ENCODE measurements around the gene RASL10B.

The RASL10B gene

DNA sequence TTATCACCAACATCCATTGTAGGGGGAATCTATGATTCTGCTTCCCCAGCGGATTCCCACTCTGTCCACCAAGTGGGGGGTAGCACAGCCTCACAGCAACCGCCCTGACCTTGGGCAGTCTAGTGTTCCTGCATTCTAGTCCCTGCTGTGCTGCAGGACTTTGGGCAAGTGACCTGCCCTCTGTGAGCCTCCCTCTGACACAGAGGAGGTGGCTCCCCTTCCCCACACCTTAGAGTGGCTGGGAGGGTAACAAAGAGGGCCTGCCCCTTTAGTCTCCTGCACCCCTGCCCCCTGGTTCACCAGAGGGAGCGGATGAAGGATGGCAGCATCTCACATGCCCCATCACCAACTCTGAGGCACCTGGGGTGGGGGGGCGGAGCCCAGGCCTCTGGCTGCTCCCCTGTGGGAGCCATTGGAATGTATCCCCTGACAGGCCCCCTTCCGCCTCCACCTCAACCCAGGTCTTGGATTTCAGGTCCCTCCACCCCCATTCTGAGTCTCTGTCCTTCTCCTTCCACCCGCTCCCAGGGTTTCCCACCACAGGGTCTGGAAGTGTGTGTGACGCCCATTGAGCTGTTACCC is 11.5 kb downstream of the RASL10B start:
- no peak for DNase-seq (ENCODE audit: low read depth, low spot score)
- Histone ChIP-seq H3K9me3 (ENCODE audit: low read depth, low read length) (no peaks in the 10 kb centered on the region), H3K9ac (ENCODE audit: insufficient read length) (no peak overlapping the region), H3K27ac (no peak overlapping the region), H3K36me3 (ENCODE audit: insufficient read depth, low read length) (no peaks in the 10 kb centered on the region), H3K4me3 (no peak overlapping the region)
- TF ChIP-seq EZH2 (IDR thresholded peaks at IDR 0.05), result no peak
- no peak for TF ChIP-seq POLR2AphosphoS5 (IDR thresholded peaks at IDR 0.05; ENCODE audit: borderline replicate concordance, low read depth, low read length)
- no peak for TF ChIP-seq FOXP2 (optimal IDR thresholded peaks at IDR 0.05; ENCODE audit: control extremely low read depth, extremely low read length, insufficient read depth)

DNA sequence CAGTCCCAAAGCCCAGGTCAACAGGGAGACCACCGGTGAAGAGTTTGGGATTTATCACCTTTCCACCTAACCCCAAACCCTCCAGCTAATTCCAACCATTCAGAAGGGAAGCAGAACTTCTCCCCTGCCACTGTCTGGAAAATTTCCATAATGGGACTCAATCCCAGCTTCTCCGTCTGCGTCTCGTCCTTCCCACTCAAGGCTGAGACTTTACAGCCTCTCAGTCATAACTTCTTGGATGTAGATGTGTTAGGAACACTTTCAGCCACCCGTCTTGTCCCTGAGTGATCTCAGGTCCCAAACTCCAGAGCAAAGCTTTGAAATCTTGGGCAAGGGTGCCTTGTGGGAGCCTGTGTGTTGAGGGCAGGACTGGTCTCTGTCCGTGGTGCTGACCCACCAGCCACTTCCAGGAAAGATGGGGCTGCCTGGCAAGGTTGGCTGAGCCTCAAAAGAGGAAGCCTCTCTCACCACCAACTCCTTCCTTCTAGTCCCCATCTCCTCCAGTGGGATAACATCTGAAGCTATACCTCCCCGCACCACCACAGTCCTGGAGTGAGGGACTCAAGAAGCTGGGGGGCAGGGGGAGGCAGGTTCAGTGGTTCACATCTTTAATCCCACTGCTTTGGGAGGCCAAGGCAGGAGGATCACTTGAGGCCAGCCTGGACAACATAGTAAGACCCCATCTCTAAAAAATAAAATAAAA is 12.3 kb downstream of the RASL10B start:
- no peaks in the 10 kb centered on the region for H3K9me3 ChIP-seq (ENCODE audit: low read depth, low read length)
- H3K36me3 ChIP-seq (ENCODE audit: insufficient read depth, low read length), result no peaks in the 10 kb centered on the region
- TF ChIP-seq FOXP2 (optimal IDR thresholded peaks at IDR 0.05; ENCODE audit: control extremely low read depth, extremely low read length, insufficient read depth) (no peak), EZH2 (IDR thresholded peaks at IDR 0.05) (no peak), POLR2AphosphoS5 (IDR thresholded peaks at IDR 0.05; ENCODE audit: borderline replicate concordance, low read depth, low read length) (no peak)
- no peak for DNase-seq (ENCODE audit: low read depth, low spot score)
- H3K4me3 ChIP-seq, result no peak overlapping the region
- H3K27ac ChIP-seq, result no peak overlapping the region
- H3K9ac ChIP-seq (ENCODE audit: insufficient read length), result no peak overlapping the region

GRCh38 chr17:35744830-35745229 is 13.4 kb downstream of the RASL10B start:
- no peak for DNase-seq (ENCODE audit: low read depth, low spot score)
- no peaks in the 10 kb centered on the region for H3K9me3 ChIP-seq (ENCODE audit: low read depth, low read length)
- no peaks in the 10 kb centered on the region for H3K36me3 ChIP-seq (ENCODE audit: insufficient read depth, low read length)
- H3K4me3 ChIP-seq, result no peak overlapping the region
- H3K9ac ChIP-seq (ENCODE audit: insufficient read length), result no peak overlapping the region
- TF ChIP-seq EZH2 (IDR thresholded peaks at IDR 0.05) (no peak), FOXP2 (optimal IDR thresholded peaks at IDR 0.05; ENCODE audit: control extremely low read depth, extremely low read length, insufficient read depth) (no peak), POLR2AphosphoS5 (IDR thresholded peaks at IDR 0.05; ENCODE audit: borderline replicate concordance, low read depth, low read length) (no peak)
- no peak overlapping the region for H3K27ac ChIP-seq

DNA sequence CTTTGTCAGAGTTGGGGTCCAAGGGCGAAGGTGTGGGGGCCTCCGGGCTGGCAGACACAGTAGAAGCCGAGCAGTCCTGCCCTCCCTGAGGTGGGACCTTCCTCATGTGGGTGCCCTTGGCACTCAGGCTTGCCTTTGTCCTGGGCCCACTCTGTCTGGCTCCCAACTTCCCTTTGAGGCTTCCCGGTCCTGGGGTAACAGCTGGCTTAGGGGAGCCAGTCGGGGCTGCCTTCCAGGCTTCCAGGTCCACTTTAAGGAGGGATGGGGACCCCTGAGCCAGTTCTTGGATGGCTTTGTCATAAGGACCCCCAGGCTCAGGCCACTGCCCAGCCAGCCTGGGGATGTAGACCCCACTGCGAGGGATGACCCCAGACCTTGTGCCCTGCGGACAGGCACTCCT is 13.8 kb downstream of the RASL10B start:
- no peaks in the 10 kb centered on the region for H3K36me3 ChIP-seq (ENCODE audit: insufficient read depth, low read length)
- no peak for TF ChIP-seq FOXP2 (optimal IDR thresholded peaks at IDR 0.05; ENCODE audit: control extremely low read depth, extremely low read length, insufficient read depth)
- no peak for TF ChIP-seq POLR2AphosphoS5 (IDR thresholded peaks at IDR 0.05; ENCODE audit: borderline replicate concordance, low read depth, low read length)
- no peak for TF ChIP-seq EZH2 (IDR thresholded peaks at IDR 0.05)
- no peak overlapping the region for H3K27ac ChIP-seq
- DNase-seq (ENCODE audit: low read depth, low spot score), result no peak
- H3K9me3 ChIP-seq (ENCODE audit: low read depth, low read length), result no peaks in the 10 kb centered on the region
- no peak overlapping the region for H3K9ac ChIP-seq (ENCODE audit: insufficient read length)
- no peak overlapping the region for H3K4me3 ChIP-seq

DNA sequence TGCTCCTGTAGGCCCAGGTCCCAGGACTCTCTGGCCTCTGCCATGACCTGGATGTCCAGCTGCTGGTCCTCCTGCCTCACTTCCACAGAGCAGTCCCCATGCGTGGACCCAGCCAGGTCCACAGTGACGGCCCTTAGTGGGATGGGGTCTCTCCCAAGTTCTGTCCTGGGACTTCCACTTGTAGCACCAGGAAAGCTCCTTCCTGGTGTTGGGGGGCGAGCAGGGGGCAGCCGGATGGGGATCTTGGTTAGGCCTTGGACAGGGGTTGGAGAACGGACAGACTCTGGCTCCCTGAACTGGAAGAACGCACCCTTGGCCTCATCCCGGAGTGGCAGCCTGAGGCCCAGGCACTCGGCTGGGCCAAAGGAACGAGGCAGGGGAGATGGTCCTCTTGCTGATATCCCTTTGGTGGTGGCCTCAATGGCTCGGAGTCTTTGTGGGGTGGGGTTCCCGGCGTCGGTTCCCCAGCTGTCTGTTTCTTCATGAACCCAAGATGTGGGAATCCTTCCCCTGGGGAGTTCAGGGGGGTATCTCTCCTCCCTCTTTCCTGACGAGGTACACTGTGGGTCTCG is 14.4 kb downstream of the RASL10B start:
- Histone ChIP-seq H3K9ac (ENCODE audit: insufficient read length) (no peak overlapping the region), H3K9me3 (ENCODE audit: low read depth, low read length) (no peaks in the 10 kb centered on the region), H3K27ac (no peak overlapping the region), H3K4me3 (no peak overlapping the region), H3K36me3 (ENCODE audit: insufficient read depth, low read length) (no peaks in the 10 kb centered on the region)
- TF ChIP-seq FOXP2 (optimal IDR thresholded peaks at IDR 0.05; ENCODE audit: control extremely low read depth, extremely low read length, insufficient read depth) (no peak), POLR2AphosphoS5 (IDR thresholded peaks at IDR 0.05; ENCODE audit: borderline replicate concordance, low read depth, low read length) (no peak), EZH2 (IDR thresholded peaks at IDR 0.05) (no peak)
- no peak for DNase-seq (ENCODE audit: low read depth, low spot score)

- H3K4me3 ChIP-seq, result no peak overlapping the region
- TF ChIP-seq POLR2AphosphoS5 (IDR thresholded peaks at IDR 0.05; ENCODE audit: borderline replicate concordance, low read depth, low read length) (no peak), FOXP2 (optimal IDR thresholded peaks at IDR 0.05; ENCODE audit: control extremely low read depth, extremely low read length, insufficient read depth) (peak; percentile 47)
- H3K9me3 ChIP-seq (ENCODE audit: low read depth, low read length), result no peaks in the 10 kb centered on the region
- H3K27ac ChIP-seq, result no peak overlapping the region
- DNase-seq (ENCODE audit: low read depth, low spot score), result peak; percentile 51
- H3K36me3 ChIP-seq (ENCODE audit: insufficient read depth, low read length), result no peaks in the 10 kb centered on the region
- H3K9ac ChIP-seq (ENCODE audit: insufficient read length), result no peak overlapping the region
These were observed 16.1 kb downstream of the RASL10B start for GRCh38 chr17:35747540-35748017.

GRCh38 chr17:35748341-35748841 is 17.0 kb downstream of the RASL10B start:
- no peaks in the 10 kb centered on the region for H3K36me3 ChIP-seq (ENCODE audit: insufficient read depth, low read length)
- TF ChIP-seq EZH2 (IDR thresholded peaks at IDR 0.05) (no peak), FOXP2 (optimal IDR thresholded peaks at IDR 0.05; ENCODE audit: control extremely low read depth, extremely low read length, insufficient read depth) (no peak), POLR2AphosphoS5 (IDR thresholded peaks at IDR 0.05; ENCODE audit: borderline replicate concordance, low read depth, low read length) (no peak)
- no peak overlapping the region for H3K27ac ChIP-seq
- no peak for DNase-seq (ENCODE audit: low read depth, low spot score)
- no peak overlapping the region for H3K4me3 ChIP-seq
- no peak overlapping the region for H3K9ac ChIP-seq (ENCODE audit: insufficient read length)
- H3K9me3 ChIP-seq (ENCODE audit: low read depth, low read length), result no peaks in the 10 kb centered on the region

- Histone ChIP-seq H3K4me3 (no peak overlapping the region), H3K9ac (ENCODE audit: insufficient read length) (no peak overlapping the region), H3K36me3 (ENCODE audit: insufficient read depth, low read length) (no peaks in the 10 kb centered on the region), H3K9me3 (ENCODE audit: low read depth, low read length) (no peaks in the 10 kb centered on the region), H3K27ac (no peak overlapping the region)
- DNase-seq (ENCODE audit: low read depth, low spot score), result no peak
- TF ChIP-seq EZH2 (IDR thresholded peaks at IDR 0.05) (no peak), POLR2AphosphoS5 (IDR thresholded peaks at IDR 0.05; ENCODE audit: borderline replicate concordance, low read depth, low read length) (no peak), FOXP2 (optimal IDR thresholded peaks at IDR 0.05; ENCODE audit: control extremely low read depth, extremely low read length, insufficient read depth) (no peak)
These were observed 17.5 kb downstream of the RASL10B start for GRCh38 chr17:35748979-35749378.

Measured in SK-N-MC (cell line).